ENCODE data around the gene PTH2R.
"Not testable (repeated sequence)": the region's sequence is repeated elsewhere in the genome, so short reads cannot be mapped to it uniquely, and the experiment has no call there.

PTH2R gene

GRCh38 chr2:208464205-208464604 is 57.6 kb downstream of the PTH2R start:
- Histone ChIP-seq H3K36me3 (ENCODE audit: control insufficient read depth, insufficient read depth, low read length) (no peaks in the 10 kb centered on the region), H3K4me3 (ENCODE audit: low read depth, low read length) (no peak overlapping the region), H3K4me1 (ENCODE audit: control insufficient read depth, insufficient read depth, low read length) (no peaks in the 10 kb centered on the region), H3K9me3 (ENCODE audit: control insufficient read depth, insufficient read depth, low read length) (no peaks in the 10 kb centered on the region), H3K9ac (ENCODE audit: low read depth, low read length) (no peak overlapping the region), H3K27me3 (ENCODE audit: control insufficient read depth, insufficient read depth, low read length) (peaks cover 27% of the 10 kb centered on the region)

- peaks cover 5% of the 10 kb centered on the region for H3K9me3 ChIP-seq (ENCODE audit: control insufficient read depth, insufficient read depth, low read length)
- no peak overlapping the region for H3K4me3 ChIP-seq (ENCODE audit: low read depth, low read length)
- no peaks in the 10 kb centered on the region for H3K36me3 ChIP-seq (ENCODE audit: control insufficient read depth, insufficient read depth, low read length)
- no peaks in the 10 kb centered on the region for H3K4me1 ChIP-seq (ENCODE audit: control insufficient read depth, insufficient read depth, low read length)
- H3K27me3 ChIP-seq (ENCODE audit: control insufficient read depth, insufficient read depth, low read length) = peaks cover 30% of the 10 kb centered on the region
- H3K9ac ChIP-seq (ENCODE audit: low read depth, low read length) = no peak overlapping the region
Measured at GRCh38 chr2:208466151-208466919, 59.7 kb downstream of the PTH2R start.

GRCh38 chr2:208466920-208467298 is 60.3 kb downstream of the PTH2R start:
- Histone ChIP-seq H3K27me3 (ENCODE audit: control insufficient read depth, insufficient read depth, low read length) (peaks cover 30% of the 10 kb centered on the region), H3K36me3 (ENCODE audit: control insufficient read depth, insufficient read depth, low read length) (no peaks in the 10 kb centered on the region), H3K4me1 (ENCODE audit: control insufficient read depth, insufficient read depth, low read length) (no peaks in the 10 kb centered on the region), H3K9me3 (ENCODE audit: control insufficient read depth, insufficient read depth, low read length) (peaks cover 5% of the 10 kb centered on the region), H3K9ac (ENCODE audit: low read depth, low read length) (no peak overlapping the region), H3K4me3 (ENCODE audit: low read depth, low read length) (no peak overlapping the region)

- no peak overlapping the region for H3K4me3 ChIP-seq (ENCODE audit: low read depth, low read length)
- H3K27me3 ChIP-seq (ENCODE audit: control insufficient read depth, insufficient read depth, low read length) = peaks cover 30% of the 10 kb centered on the region
- peaks cover 5% of the 10 kb centered on the region for H3K9me3 ChIP-seq (ENCODE audit: control insufficient read depth, insufficient read depth, low read length)
- no peaks in the 10 kb centered on the region for H3K4me1 ChIP-seq (ENCODE audit: control insufficient read depth, insufficient read depth, low read length)
- no peak overlapping the region for H3K9ac ChIP-seq (ENCODE audit: low read depth, low read length)
- H3K36me3 ChIP-seq (ENCODE audit: control insufficient read depth, insufficient read depth, low read length) = no peaks in the 10 kb centered on the region
Measured at GRCh38 chr2:208467564-208467963, 61.0 kb downstream of the PTH2R start.

GRCh38 chr2:208477741-208478140 is 71.1 kb downstream of the PTH2R start:
- Histone ChIP-seq H3K36me3 (ENCODE audit: control insufficient read depth, insufficient read depth, low read length) (no peaks in the 10 kb centered on the region), H3K4me3 (ENCODE audit: low read depth, low read length) (no peak overlapping the region), H3K9me3 (ENCODE audit: control insufficient read depth, insufficient read depth, low read length) (no peaks in the 10 kb centered on the region), H3K4me1 (ENCODE audit: control insufficient read depth, insufficient read depth, low read length) (no peaks in the 10 kb centered on the region), H3K9ac (ENCODE audit: low read depth, low read length) (no peak overlapping the region), H3K27me3 (ENCODE audit: control insufficient read depth, insufficient read depth, low read length) (no peaks in the 10 kb centered on the region)

- Histone ChIP-seq H3K4me1 (ENCODE audit: control insufficient read depth, insufficient read depth, low read length) (no peaks in the 10 kb centered on the region), H3K27me3 (ENCODE audit: control insufficient read depth, insufficient read depth, low read length) (no peaks in the 10 kb centered on the region), H3K9me3 (ENCODE audit: control insufficient read depth, insufficient read depth, low read length) (no peaks in the 10 kb centered on the region), H3K4me3 (ENCODE audit: low read depth, low read length) (no peak overlapping the region), H3K9ac (ENCODE audit: low read depth, low read length) (no peak overlapping the region), H3K36me3 (ENCODE audit: control insufficient read depth, insufficient read depth, low read length) (no peaks in the 10 kb centered on the region)
Measured at GRCh38 chr2:208479342-208479741, 72.8 kb downstream of the PTH2R start.

GRCh38 chr2:208481945-208482344 is 75.4 kb downstream of the PTH2R start:
- H3K27me3 ChIP-seq (ENCODE audit: control insufficient read depth, insufficient read depth, low read length); H3K9me3 ChIP-seq (ENCODE audit: control insufficient read depth, insufficient read depth, low read length); H3K9ac ChIP-seq (ENCODE audit: low read depth, low read length); H3K4me3 ChIP-seq (ENCODE audit: low read depth, low read length); H3K36me3 ChIP-seq (ENCODE audit: control insufficient read depth, insufficient read depth, low read length); H3K4me1 ChIP-seq (ENCODE audit: control insufficient read depth, insufficient read depth, low read length): not testable (repeated sequence)

GRCh38 chr2:208482453-208483015 is 75.9 kb downstream of the PTH2R start:
- not testable (repeated sequence) for H3K27me3 ChIP-seq (ENCODE audit: control insufficient read depth, insufficient read depth, low read length); H3K4me3 ChIP-seq (ENCODE audit: low read depth, low read length); H3K9ac ChIP-seq (ENCODE audit: low read depth, low read length); H3K9me3 ChIP-seq (ENCODE audit: control insufficient read depth, insufficient read depth, low read length); H3K4me1 ChIP-seq (ENCODE audit: control insufficient read depth, insufficient read depth, low read length); H3K36me3 ChIP-seq (ENCODE audit: control insufficient read depth, insufficient read depth, low read length)

- Histone ChIP-seq H3K4me1 (ENCODE audit: control insufficient read depth, insufficient read depth, low read length) (no peaks in the 10 kb centered on the region), H3K9ac (ENCODE audit: low read depth, low read length) (no peak overlapping the region), H3K9me3 (ENCODE audit: control insufficient read depth, insufficient read depth, low read length) (no peaks in the 10 kb centered on the region), H3K36me3 (ENCODE audit: control insufficient read depth, insufficient read depth, low read length) (no peaks in the 10 kb centered on the region), H3K4me3 (ENCODE audit: low read depth, low read length) (no peak overlapping the region), H3K27me3 (ENCODE audit: control insufficient read depth, insufficient read depth, low read length) (no peaks in the 10 kb centered on the region)
Measured at GRCh38 chr2:208485390-208485789, 78.8 kb downstream of the PTH2R start.

- Histone ChIP-seq H3K27me3 (ENCODE audit: control insufficient read depth, insufficient read depth, low read length) (no peaks in the 10 kb centered on the region), H3K9me3 (ENCODE audit: control insufficient read depth, insufficient read depth, low read length) (no peaks in the 10 kb centered on the region), H3K36me3 (ENCODE audit: control insufficient read depth, insufficient read depth, low read length) (no peaks in the 10 kb centered on the region), H3K9ac (ENCODE audit: low read depth, low read length) (no peak overlapping the region), H3K4me1 (ENCODE audit: control insufficient read depth, insufficient read depth, low read length) (no peaks in the 10 kb centered on the region), H3K4me3 (ENCODE audit: low read depth, low read length) (no peak overlapping the region)
Measured at GRCh38 chr2:208488686-208489564, 82.3 kb downstream of the PTH2R start.

- Histone ChIP-seq H3K9me3 (ENCODE audit: control insufficient read depth, insufficient read depth, low read length) (no peaks in the 10 kb centered on the region), H3K4me3 (ENCODE audit: low read depth, low read length) (no peak overlapping the region), H3K27me3 (ENCODE audit: control insufficient read depth, insufficient read depth, low read length) (no peaks in the 10 kb centered on the region), H3K9ac (ENCODE audit: low read depth, low read length) (no peak overlapping the region), H3K36me3 (ENCODE audit: control insufficient read depth, insufficient read depth, low read length) (no peaks in the 10 kb centered on the region), H3K4me1 (ENCODE audit: control insufficient read depth, insufficient read depth, low read length) (no peaks in the 10 kb centered on the region)
Measured at GRCh38 chr2:208489687-208490086, 83.1 kb downstream of the PTH2R start.

- no peak overlapping the region for H3K9ac ChIP-seq (ENCODE audit: low read depth, low read length)
- no peaks in the 10 kb centered on the region for H3K9me3 ChIP-seq (ENCODE audit: control insufficient read depth, insufficient read depth, low read length)
- H3K4me3 ChIP-seq (ENCODE audit: low read depth, low read length) = no peak overlapping the region
- H3K27me3 ChIP-seq (ENCODE audit: control insufficient read depth, insufficient read depth, low read length) = no peaks in the 10 kb centered on the region
- no peaks in the 10 kb centered on the region for H3K4me1 ChIP-seq (ENCODE audit: control insufficient read depth, insufficient read depth, low read length)
- no peaks in the 10 kb centered on the region for H3K36me3 ChIP-seq (ENCODE audit: control insufficient read depth, insufficient read depth, low read length)
Measured at GRCh38 chr2:208490492-208490891, 83.9 kb downstream of the PTH2R start.

Data from iPS-15b (cell line).